ENCODE measurements around the gene PRDM5.

DNA sequence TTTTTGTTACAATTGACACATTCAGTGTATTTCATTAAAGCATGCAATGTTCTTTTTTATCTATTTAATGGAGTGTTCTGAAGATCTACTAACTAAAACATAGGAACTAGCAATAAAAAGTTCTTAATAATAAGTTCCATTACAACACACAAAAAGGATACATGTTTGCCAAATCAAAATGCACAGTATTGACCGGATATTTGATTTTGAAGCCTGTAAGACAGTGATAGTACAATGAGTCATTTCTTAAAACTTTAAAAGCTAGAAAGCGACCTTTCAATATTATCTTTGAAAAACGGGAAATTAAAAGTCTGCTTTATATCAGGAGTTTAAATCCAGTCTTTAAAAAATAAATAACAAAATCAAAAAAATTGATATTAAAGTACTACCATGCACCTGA is 2.4 kb upstream of the PRDM5 start:
- TF ChIP-seq, protein P1, sequence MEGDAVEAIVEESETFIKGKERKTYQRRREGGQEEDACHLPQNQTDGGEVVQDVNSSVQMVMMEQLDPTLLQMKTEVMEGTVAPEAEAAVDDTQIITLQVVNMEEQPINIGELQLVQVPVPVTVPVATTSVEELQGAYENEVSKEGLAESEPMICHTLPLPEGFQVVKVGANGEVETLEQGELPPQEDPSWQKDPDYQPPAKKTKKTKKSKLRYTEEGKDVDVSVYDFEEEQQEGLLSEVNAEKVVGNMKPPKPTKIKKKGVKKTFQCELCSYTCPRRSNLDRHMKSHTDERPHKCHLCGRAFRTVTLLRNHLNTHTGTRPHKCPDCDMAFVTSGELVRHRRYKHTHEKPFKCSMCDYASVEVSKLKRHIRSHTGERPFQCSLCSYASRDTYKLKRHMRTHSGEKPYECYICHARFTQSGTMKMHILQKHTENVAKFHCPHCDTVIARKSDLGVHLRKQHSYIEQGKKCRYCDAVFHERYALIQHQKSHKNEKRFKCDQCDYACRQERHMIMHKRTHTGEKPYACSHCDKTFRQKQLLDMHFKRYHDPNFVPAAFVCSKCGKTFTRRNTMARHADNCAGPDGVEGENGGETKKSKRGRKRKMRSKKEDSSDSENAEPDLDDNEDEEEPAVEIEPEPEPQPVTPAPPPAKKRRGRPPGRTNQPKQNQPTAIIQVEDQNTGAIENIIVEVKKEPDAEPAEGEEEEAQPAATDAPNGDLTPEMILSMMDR (IDR thresholded peaks at IDR 0.05): no peak
- TF ChIP-seq POLR2A (IDR thresholded peaks at IDR 0.05): no peak

Measured in right lobe of liver (tissue), 4 donors.